Astrocyte of the hippocampus (primary cell): ENCODE data around the gene MARK3.

Experiments used
- DNase-seq: peaks from one replicate; pipeline ENCODE4 v3.0.0; 2011; ENCODE audit warnings: low read depth, low spot score

Gene MARK3

DNA sequence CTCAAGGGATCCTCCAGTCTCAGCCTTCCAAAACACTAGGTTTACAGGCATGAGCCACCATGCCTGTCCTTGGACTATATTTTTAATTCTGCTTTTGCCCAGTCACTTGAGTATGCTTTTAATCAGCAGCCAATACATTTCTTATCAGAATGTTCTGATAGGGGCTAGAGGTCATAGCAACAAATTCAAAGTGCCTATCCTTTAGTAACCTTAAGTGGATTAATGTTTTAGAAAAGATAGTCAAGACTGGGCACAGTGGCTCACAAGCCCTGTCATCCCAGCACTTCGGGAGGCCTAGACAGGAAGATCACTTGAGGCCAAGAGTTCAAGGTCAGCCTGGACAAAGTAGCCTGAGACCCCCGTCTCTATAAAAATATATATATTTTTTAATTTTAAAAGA is 100.3 kb downstream of the MARK3 start:
- no peak for DNase-seq

DNA sequence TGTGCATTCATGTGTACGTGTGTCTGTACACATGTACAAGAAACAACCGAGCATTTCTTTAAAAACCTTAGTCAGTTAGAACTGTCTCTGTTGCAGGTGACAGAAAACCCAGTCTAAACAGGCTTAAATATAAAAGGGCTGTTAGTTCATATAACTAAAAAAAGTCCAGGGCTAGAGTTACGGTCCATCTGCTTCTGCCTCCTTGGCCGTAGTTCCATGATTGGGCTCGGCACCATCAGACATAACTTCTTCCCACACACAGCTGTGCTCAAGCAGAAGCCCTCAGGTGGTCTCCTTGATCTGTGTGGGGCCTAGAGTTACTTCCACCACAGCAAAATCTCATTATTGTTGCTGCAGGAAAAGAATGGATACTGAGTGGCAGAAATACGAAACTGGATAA is 102.9 kb downstream of the MARK3 start:
- no peak for DNase-seq

DNA sequence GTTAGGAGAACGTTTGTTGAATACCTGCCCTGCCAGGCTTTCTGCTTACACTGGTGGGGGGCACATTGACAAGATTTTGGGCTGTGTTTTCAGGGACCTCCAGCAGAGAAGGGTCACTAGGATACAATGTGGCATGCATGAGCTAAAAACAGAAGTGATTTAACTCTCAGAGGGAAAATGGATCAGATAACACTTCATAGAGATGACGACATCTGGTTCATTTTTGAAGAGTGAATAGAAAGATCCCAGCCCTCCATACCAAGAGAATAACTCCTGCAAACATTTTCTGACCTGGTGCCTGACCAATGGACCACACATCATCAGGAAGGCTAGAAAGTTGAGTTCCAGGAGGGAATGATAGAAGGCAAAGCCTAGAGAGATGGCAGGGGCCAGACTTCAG is 103.7 kb downstream of the MARK3 start:
- no peak for DNase-seq

DNA sequence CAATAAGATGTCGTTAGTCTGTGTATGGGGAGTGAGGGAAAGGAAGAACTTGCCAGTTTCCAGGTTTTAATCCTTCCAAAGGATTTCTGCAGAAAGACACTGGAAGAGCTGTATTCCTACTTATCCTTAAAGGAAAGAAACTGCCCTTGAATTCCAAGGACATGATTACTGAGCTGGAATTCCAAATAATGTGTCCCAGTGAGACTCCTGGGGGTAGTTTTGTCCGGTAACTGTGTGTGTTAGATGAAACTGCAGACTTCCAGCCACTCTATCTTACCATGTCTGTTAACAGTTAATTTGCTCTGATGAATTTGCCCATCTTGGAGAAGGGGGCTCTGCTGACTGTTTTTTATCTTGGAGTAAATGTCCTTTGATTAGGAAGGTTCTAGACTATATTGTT is 104.4 kb downstream of the MARK3 start:
- no peak for DNase-seq

DNA sequence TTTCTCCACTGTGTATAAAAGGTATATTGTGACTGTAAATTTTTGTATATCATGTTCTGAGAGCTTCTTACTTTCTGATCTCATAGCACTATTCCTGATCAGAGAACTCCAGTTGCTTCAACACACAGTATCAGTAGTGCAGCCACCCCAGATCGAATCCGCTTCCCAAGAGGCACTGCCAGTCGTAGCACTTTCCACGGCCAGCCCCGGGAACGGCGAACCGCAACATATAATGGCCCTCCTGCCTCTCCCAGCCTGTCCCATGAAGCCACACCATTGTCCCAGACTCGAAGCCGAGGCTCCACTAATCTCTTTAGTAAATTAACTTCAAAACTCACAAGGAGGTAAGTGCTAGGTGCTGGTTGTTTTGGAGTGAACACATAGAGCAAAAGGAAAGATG is 106.5 kb downstream of the MARK3 start:
- DNase-seq = no peak

DNA sequence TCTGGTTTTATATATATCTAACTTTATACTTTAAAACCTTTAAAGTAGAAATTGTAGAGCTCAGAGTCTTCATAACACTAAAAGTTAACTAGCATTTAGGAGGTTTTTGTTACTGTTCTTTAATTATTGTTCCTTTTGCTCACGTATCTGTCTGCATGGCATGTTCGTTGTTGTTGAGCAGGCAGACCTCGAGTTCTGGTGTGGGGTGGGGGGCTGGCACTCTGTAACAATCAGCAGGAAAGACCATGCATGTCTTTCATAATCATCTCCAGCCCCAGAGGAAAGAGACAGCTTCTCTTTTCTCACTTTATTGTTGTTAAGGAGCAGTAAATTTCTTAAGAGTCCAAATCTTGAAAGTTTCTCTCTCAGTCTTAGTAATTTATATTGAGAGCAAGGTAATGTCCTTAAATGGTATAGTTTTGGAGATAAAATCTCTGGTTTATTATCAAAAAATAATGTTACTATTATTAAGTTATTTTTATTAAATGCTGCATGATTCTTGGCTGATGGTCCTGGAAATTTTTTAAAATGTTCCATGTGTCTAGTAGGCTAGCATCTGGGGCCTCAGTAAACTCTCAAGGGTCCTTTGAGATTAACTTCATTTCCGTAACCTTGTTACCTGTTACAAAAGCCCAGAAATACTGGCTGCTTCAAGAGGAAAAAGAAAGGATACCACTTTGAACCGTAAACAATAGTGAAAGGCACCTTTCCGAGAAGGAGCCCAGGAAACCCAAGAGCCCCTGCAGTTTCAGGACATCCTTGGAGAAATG is 107.1 kb downstream of the MARK3 start:
- no peak for DNase-seq

DNA sequence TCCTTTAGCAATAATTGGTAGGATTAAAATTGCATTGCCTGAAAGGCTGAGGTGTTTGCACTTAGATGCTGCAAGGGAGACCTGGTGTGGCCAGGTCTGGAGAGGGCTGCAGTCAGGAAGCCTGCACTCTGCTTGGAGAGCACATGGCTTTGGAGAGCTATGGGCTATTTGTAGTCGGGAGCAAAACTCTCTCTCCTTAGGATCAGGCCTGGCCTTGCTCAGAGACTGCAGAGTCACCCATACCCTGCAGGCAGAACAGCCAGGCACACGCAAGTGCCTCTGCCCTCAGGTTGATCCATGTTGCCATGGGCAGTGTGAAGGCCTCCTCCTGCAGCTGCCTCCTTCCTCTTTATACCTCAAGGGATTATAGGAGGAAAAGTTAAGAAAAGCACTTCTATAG is 110.6 kb downstream of the MARK3 start:
- DNase-seq = no peak

DNA sequence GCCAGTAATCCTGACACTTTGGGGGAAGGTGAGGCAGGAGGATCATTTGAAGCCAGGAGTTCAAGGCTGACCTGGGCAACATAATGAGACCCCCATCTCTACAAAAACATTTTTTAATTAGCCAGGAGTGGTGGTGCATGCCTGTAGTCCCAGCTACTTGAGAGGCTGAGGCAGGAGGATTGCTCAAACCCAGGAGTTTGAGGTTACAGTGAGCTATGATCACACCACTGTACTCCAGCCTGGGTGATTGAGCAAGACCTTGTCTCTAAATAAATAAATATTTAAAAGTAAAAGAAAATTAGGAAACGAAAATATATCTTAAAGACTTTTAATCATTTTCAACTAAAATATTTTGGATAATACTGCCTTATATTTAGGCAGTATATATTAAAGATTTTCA is 111.6 kb downstream of the MARK3 start:
- no peak for DNase-seq

DNA sequence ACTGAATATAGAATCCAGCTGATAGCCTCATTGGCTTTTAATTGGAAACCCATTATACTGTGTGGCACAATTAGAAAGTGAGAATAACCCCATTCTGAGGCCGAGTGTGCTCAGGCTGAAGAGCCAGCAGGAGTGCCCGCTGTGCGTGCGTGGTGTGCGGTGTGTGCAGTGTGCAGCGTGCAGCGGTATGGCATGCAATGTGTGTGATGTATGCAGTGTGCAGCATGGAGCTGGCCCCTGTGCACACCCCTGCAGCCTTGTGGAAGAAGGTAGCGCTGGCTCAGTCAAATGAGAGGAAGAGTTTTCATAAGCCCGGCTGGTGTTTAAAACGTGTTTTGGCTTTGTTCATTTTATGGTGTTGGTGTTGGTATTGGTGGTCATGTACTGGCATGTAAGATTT is 114.5 kb downstream of the MARK3 start:
- DNase-seq = no peak

DNA sequence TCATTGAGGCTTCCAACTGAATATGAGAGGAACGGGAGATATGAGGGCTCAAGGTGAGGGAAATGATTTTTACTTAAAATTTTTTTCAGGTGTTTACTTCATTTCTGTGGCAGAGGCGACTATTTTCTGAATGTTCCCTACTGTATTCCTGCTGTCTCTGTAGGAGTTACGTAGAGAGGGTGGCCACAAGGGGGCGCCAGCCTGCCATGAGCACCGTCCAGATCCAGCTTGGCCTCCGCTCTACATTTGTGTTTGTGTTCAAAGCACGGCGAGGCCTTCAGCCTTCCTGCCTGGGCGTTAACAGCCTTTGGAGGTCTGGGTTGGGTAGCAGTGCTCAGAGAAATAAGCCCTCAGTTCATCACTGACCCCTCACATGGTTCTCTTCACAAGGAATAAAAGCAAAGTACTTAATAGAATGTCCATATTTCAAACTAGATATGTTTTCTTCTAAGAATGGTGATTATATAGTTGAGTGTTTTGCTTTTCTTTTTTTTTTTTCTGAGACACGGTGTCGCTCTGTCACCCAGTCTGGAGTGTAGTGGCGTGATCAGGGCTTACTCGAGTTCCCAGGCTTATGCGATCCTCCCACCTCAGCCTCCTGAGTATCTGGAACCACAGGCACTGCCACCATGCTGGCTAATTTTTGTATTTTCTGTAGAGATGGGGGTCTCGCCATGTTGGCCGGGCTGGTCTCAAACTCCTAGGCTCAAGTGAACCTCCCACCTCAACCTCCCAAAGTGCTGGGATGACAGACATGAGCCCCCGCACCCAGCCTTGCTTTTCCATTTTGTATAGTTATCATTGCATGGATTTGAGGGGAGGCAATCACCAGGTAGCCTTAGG is 115.2 kb downstream of the MARK3 start:
- DNase-seq = peak; percentile 95

DNA sequence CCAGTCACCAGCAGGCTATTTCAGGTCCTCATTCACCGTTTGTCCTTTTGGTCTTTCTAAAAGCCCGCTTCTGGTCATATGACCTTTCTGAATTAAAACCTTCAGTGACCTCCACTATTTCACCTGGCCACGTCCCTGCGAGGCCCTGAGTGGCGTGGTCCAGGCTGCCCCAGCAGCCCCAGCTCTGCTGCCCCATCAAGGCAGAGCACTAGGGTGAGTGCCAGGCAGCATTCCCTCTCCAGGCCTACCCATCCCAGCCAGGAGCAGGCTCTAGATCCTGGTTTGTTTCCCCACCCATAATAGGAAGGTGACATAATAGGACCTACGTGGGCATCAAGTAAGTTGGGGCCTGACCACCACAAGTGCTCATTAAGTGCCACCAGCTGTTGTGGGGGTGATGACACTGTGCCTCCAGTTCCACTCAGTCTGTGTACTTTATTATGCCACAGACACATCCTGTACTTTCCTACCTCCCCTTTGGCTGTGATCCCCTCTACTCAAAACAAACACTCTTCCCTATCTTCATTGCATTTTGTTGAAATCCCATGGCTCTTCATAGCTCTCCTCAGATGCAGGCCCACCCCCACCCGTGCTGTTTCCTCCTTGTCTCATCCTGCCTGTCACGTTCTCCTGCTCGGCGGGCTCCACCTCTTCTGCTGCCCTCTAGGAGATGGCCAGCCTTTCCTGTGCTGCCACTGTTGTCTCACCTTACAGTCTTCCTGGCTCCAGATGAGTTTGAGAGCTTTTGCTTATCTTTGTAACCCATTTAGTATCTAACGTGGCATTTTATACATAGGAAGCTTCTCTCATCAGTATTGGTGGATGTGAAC is 116.0 kb downstream of the MARK3 start:
- DNase-seq = no peak

DNA sequence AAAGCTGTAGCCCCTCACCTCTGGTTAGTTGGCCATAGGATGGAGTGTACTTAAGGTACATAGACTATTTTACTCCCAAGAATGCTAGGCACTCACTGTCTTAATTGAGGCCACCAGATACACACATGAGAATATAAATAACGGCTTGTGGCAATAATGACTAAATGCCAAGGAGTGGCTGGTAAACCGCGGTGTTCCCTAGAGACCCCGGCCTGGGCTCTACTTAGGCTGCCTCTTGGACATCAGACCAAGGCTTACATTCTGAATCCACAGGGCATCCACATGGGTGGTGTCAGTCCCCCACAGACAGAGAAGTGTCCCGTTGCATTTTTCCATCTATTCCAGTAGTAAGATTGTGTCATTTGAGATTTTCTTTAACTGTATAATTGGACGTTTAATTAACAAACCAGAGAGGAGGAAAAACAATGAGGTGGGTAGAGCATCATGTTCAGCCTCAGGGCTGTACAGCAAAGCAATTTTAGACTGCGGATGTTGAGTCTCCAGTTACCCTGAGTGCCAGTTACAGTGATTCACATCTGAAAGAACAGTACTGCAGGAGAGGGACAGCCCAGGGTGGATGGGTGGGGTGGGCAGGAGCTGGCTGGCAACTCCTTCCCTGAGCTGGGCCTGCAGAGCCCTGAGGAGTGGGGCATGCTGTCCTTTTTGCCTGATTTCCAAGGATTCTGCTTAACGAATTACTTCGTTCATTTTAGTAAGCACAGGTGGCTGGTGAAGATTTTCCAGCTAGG is 116.9 kb downstream of the MARK3 start:
- DNase-seq = peak; percentile 60

DNA sequence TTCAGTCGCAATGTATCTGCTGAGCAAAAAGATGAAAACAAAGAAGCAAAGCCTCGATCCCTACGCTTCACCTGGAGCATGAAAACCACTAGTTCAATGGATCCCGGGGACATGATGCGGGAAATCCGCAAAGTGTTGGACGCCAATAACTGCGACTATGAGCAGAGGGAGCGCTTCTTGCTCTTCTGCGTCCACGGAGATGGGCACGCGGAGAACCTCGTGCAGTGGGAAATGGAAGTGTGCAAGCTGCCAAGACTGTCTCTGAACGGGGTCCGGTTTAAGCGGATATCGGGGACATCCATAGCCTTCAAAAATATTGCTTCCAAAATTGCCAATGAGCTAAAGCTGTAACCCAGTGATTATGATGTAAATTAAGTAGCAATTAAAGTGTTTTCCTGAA is 117.7 kb downstream of the MARK3 start:
- DNase-seq = no peak

DNA sequence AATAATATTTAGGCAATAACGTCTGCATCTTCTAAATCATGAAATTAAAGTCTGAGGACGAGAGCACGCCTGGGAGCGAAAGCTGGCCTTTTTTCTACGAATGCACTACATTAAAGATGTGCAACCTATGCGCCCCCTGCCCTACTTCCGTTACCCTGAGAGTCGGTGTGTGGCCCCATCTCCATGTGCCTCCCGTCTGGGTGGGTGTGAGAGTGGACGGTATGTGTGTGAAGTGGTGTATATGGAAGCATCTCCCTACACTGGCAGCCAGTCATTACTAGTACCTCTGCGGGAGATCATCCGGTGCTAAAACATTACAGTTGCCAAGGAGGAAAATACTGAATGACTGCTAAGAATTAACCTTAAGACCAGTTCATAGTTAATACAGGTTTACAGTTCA is 118.1 kb downstream of the MARK3 start:
- no peak for DNase-seq

DNA sequence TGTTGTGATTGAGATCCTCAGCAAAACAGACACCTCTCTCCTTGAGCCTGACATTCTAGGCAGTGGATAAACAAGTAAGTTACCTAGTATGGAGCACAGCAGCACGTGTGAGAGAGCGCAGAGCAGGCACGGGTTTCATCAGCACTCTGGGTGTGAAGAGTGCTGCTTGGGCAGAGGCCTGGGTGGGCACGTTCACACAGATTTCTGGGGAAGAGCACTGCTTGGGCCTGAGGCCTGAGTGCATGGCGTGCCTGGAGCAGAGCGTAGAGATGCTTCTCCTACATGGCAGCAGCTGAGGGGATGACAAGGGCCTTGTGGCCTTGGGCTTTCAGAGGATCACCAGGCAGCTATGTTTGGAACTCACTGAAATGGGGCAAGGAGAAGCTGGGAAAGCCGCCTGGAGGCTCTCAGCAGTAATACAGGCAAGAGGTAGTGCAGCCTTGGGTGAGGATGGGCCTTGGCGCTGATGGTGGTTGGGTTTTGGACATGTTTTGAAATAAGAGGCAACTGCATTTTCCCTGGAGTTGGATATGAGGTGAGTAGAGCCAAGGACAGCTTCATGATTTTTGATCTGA is 119.9 kb downstream of the MARK3 start:
- no peak for DNase-seq

DNA sequence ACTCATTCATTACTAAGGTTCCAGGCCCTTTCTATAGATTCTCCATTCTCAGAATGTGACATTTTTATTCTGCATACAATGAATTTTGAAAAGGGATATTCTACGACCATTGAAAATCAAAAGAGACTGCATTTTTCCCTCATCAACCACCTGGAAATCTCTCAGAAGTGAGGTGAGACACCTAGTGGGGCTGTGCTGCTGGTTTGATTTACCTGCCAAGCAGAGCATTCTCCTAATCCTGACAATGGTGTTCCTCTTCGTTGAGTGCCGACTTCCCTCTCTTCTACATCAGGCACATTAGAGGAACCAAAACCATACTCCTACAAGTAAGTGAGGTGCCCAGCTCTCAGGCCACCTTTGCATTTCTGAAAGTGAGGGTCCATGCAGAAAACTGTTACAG is 122.5 kb downstream of the MARK3 start:
- DNase-seq = no peak

DNA sequence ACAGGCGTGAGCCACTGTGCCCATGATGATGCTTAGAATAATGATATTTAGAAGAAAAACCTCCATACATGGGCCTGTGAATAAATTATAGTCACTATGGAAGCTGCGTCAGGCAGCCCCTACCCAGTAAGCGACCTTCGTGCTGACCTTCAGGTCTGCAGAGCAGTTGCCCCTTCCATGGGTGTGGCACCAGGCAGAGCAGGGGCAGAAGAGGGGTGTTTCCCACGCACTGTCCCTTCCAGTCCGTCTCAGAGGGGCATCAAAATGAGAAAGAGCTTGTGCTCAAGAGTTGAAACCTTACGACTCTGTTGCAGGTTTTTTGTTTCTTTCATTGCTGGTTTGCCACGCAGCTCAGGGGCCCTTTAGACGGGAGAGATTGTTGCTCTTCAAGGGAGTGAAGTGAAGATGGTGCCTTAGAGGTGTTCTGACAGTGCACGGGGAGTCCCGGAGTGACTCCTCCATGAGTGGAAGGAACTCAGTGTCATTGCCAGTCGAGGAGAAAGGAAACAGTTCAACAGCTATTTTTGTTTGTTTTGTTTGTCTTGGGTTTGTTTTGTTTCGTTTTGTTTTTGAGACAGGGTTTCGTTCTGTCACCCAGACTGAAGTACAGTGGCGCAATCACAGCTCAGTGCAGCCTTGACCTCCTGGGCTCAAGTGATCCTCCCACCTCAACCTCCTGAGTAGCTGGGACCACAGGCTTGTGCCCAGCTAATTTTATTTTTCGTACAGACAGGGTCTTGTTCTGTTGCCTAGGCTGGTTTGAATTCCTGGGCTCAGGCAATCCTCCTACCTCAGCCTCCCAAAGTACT is 123.5 kb downstream of the MARK3 start:
- no peak for DNase-seq

DNA sequence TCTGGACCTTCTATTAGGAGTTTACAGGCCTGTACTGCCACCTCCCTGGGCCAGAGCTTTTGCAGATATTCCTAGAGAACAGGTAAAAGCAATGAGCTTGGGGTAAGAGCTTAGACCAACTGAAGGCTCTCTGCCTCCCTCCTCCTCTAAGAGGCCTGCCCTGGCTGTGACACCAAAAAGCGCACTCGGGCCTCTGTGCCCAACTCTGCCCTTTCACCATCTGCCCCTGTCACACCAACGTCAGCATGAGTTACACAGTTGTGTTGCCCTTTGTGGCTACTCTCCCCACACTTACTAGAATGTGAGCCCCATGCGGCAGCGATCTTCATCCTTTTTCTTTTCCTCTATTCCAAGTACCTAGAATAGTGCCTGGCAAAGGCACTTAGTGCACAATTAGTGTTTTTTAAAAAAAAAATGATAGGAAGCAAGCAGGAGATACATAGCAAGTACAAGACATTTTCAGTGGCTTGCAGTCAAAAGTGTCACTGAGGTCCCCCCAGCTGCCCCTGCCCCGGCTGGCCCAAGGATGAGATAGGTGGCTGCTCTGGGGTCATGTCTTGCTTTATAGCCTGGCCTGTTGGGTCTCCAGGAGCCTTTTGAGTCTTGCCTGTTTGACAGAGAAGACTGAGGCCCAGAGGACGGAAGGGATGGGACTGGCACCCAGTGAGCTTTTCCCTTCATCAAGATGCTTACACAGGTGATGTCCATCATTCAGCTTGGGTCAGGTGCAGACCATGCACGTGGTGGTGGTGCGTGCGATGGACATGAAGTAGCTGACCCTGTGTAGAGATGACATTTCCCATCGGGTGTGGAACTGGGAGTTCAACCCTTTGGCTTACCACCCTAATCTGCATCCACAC is 124.9 kb downstream of the MARK3 start:
- DNase-seq = no peak
